ENCODE data around the gene EXPH5. TPM values are rescaled to one million over a fixed set of nuclear protein-coding genes. Genes with fewer than 3 reads are reported as not detected.

The EXPH5 gene
- total RNA-seq, 5 donors from 2014 or later (not counting 1 experiment from before 2014, with no cell fraction given), result 3.3 to 4.1 (median 4.0) TPM

DNA sequence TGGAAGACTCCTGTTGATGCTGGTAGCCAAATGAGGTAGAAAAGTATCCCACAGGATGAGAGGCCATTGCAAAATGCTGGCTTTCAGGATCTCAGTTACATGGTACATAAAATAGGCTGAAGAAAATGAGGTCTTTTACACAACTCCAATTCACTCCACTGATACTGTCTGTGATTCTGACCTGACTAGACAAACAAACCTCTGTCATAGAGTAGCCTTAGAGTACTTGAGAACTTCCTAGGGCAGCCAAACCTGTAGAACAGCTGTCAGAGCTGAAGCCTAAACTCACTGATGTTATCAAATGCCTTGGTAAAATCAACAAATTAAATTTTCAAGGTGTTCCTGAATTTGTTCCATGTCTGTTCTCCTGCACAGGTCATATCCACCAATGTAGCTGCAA is 69.1 kb downstream of the EXPH5 start:
- ChIA-PET POLR2A (no interaction called here), CTCF (interaction anchor here in 1 of 2 donors (0.5 kb wide), 1 partner anchor 32 kb away, joined by 5 read pairs; no protein-coding TSS in a partner anchor)
- H3K4me3 Mint-ChIP-seq, result no peak overlapping the region
- Histone ChIP-seq H3K4me1 (ENCODE audit: control insufficient read depth in 1 of 2, extremely low read depth in 1 of 2, insufficient read depth in 2 of 2, low read length in 2 of 2) (no peaks in the 10 kb centered on the region), H3K36me3 (ENCODE audit: control insufficient read depth in 2 of 2, extremely low read depth in 1 of 2, insufficient read depth in 1 of 2, low read length in 1 of 2) (no peaks in the 10 kb centered on the region), H3K4me3 (ENCODE audit: control insufficient read depth in 1 of 2, extremely low read depth in 1 of 2, low read length in 1 of 2) (no peak overlapping the region), H3K9me3 (no peaks in the 10 kb centered on the region), H3K27ac (ENCODE audit: low read length) (no peak overlapping the region), H3K27me3 (replicated peaks in 1 of 2; ENCODE audit: control insufficient read depth in 2 of 2, extremely low read depth in 1 of 2, insufficient read depth in 2 of 2, low read length in 1 of 2) (peaks cover 0 to 2% of the 10 kb centered on the region in 2 experiments)
- H3K4me1 Mint-ChIP-seq, result no peaks in the 10 kb centered on the region
- no peak for ATAC-seq (replicated peaks in 1 of 4)
- H3K27me3 Mint-ChIP-seq, result no peaks in the 10 kb centered on the region
- peaks cover 8% of the 10 kb centered on the region for H3K36me3 Mint-ChIP-seq
- peaks cover 0 to 3% (median 0%) of the 10 kb centered on the region in 3 donors for H3K9me3 Mint-ChIP-seq
- DNase-seq, result no peak
- no peak overlapping the region for H3K27ac Mint-ChIP-seq

DNA sequence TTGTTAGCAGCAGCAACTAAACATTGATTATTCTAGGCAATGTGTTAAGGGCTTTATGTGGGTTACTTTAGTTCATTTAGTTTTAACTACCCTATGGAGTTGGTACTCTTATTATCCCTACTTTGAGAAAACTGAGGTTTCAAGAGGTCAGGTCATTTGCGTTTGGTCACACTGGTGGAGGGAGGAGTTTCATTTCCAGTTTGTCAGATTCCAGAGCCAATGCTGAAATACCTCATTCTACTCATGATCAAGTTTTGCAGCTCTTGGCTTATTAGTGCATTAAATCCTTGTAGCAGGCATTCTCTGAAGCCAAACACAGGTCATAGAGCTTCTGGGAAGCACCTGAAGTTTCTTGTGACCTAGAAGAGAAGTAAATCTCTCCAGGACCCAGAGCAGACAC is 71.2 kb downstream of the EXPH5 start:
- H3K27me3 ChIP-seq (replicated peaks in 1 of 2; ENCODE audit: control insufficient read depth in 2 of 2, extremely low read depth in 1 of 2, insufficient read depth in 2 of 2, low read length in 1 of 2), result peaks cover 0 to 2% of the 10 kb centered on the region in 2 experiments
- DNase-seq, result no peak
- Mint-ChIP-seq H3K4me1 (no peaks in the 10 kb centered on the region), H3K9me3 (peaks cover 0 to 3% (median 0%) of the 10 kb centered on the region in 3 donors), H3K36me3 (peaks cover 6% of the 10 kb centered on the region), H3K27me3 (no peaks in the 10 kb centered on the region), H3K4me3 (no peak overlapping the region), H3K27ac (no peak overlapping the region)
- ATAC-seq (replicated peaks in 1 of 4), result no peak
- H3K4me3 ChIP-seq (ENCODE audit: control insufficient read depth in 1 of 2, extremely low read depth in 1 of 2, low read length in 1 of 2), result no peak overlapping the region
- no peaks in the 10 kb centered on the region for H3K4me1 ChIP-seq (ENCODE audit: control insufficient read depth in 1 of 2, extremely low read depth in 1 of 2, insufficient read depth in 2 of 2, low read length in 2 of 2)
- WGBS (ENCODE audit: insufficient coverage), result no CpG with 5 or more reads among the region's 1 CpG
- no peak overlapping the region for H3K27ac ChIP-seq (ENCODE audit: low read length)
- ChIA-PET CTCF (no interaction called here), POLR2A (interaction anchor here in 1 of 2 donors (0.6 kb wide), 1 partner anchor 52 kb away, joined by 4 read pairs; no protein-coding TSS in a partner anchor)
- no peaks in the 10 kb centered on the region for H3K9me3 ChIP-seq
- no peaks in the 10 kb centered on the region for H3K36me3 ChIP-seq (ENCODE audit: control insufficient read depth in 2 of 2, extremely low read depth in 1 of 2, insufficient read depth in 1 of 2, low read length in 1 of 2)

DNA sequence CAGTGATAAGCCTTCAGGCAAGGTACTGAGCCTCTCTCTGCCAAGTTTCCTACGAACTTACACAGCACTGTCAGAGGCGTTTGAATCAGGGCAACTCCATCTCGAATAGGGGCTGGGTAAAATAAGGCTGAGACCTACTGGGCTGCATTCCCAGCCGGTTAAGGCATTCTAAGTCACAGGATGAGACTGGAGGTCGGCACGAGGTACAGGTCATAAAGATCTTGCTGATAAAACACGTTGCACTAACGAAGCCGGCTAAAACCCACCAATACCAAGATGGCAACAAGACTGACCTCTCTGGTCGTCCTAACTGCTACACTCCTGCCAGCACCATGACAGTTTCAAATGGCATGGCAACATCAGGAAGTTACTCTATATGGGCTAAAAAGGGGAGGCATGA is 75.0 kb downstream of the EXPH5 start:
- no peak overlapping the region for H3K4me3 ChIP-seq (ENCODE audit: control insufficient read depth in 1 of 2, extremely low read depth in 1 of 2, low read length in 1 of 2)
- H3K27me3 ChIP-seq (replicated peaks in 1 of 2; ENCODE audit: control insufficient read depth in 2 of 2, extremely low read depth in 1 of 2, insufficient read depth in 2 of 2, low read length in 1 of 2), result peaks cover 0 to 2% of the 10 kb centered on the region in 2 experiments
- Mint-ChIP-seq H3K4me3 (no peak overlapping the region), H3K36me3 (peaks cover 9% of the 10 kb centered on the region), H3K27ac (no peak overlapping the region), H3K9me3 (no peaks in the 10 kb centered on the region), H3K27me3 (no peaks in the 10 kb centered on the region), H3K4me1 (no peaks in the 10 kb centered on the region)
- ATAC-seq (replicated peaks in 1 of 4) (no peak), DNase-seq (no peak)
- no peaks in the 10 kb centered on the region for H3K36me3 ChIP-seq (ENCODE audit: control insufficient read depth in 2 of 2, extremely low read depth in 1 of 2, insufficient read depth in 1 of 2, low read length in 1 of 2)
- 82% methylated on average over 6 of the region's 10 CpGs for WGBS (ENCODE audit: insufficient coverage)
- no peaks in the 10 kb centered on the region for H3K4me1 ChIP-seq (ENCODE audit: control insufficient read depth in 1 of 2, extremely low read depth in 1 of 2, insufficient read depth in 2 of 2, low read length in 2 of 2)
- ChIA-PET CTCF (no interaction called here), POLR2A (no interaction called here)
- no peak overlapping the region for H3K27ac ChIP-seq (ENCODE audit: low read length)
- no peaks in the 10 kb centered on the region for H3K9me3 ChIP-seq

DNA sequence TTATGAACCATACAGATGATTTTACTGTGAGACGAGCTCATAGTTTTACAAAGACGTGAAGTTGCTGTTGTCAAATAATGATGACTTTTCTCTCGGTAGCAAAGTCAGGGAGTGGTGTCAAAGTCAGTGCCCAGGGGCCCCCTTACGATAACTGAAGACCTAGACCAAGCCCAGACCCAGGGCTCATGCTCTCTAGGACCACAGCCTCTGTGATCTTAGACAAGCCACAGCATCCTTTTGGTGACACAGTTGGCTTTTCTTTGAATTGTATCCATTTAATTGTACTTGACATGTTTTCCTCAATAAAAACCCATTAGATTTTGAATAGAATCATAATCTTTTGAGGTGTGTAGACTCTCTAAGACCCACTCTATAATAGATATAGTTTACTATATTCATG is 77.4 kb downstream of the EXPH5 start:
- Histone ChIP-seq H3K4me1 (ENCODE audit: control insufficient read depth in 1 of 2, extremely low read depth in 1 of 2, insufficient read depth in 2 of 2, low read length in 2 of 2) (no peaks in the 10 kb centered on the region), H3K27ac (ENCODE audit: low read length) (no peak overlapping the region), H3K27me3 (replicated peaks in 1 of 2; ENCODE audit: control insufficient read depth in 2 of 2, extremely low read depth in 1 of 2, insufficient read depth in 2 of 2, low read length in 1 of 2) (peaks cover 0 to 2% of the 10 kb centered on the region in 2 experiments), H3K36me3 (ENCODE audit: control insufficient read depth in 2 of 2, extremely low read depth in 1 of 2, insufficient read depth in 1 of 2, low read length in 1 of 2) (no peaks in the 10 kb centered on the region), H3K9me3 (no peaks in the 10 kb centered on the region), H3K4me3 (ENCODE audit: control insufficient read depth in 1 of 2, extremely low read depth in 1 of 2, low read length in 1 of 2) (no peak overlapping the region)
- H3K36me3 Mint-ChIP-seq, result peaks cover 18% of the 10 kb centered on the region
- CTCF ChIA-PET, result no interaction called here
- DNase-seq (no peak), ATAC-seq (replicated peaks in 1 of 4) (no peak)
- no peaks in the 10 kb centered on the region for H3K27me3 Mint-ChIP-seq
- H3K9me3 Mint-ChIP-seq, result no peaks in the 10 kb centered on the region
- WGBS (ENCODE audit: insufficient coverage), result 92% methylated on average over 4 of the region's 4 CpGs
- peaks cover 0 to 2% (median 0%) of the 10 kb centered on the region in 3 donors for H3K4me1 Mint-ChIP-seq
- H3K27ac Mint-ChIP-seq, result no peak overlapping the region
- POLR2A ChIA-PET, result interaction anchor here in 1 of 2 donors (0.6 kb wide), 1 partner anchor 430 kb away, joined by 3 read pairs; no protein-coding TSS in a partner anchor
- no peak overlapping the region for H3K4me3 Mint-ChIP-seq

DNA sequence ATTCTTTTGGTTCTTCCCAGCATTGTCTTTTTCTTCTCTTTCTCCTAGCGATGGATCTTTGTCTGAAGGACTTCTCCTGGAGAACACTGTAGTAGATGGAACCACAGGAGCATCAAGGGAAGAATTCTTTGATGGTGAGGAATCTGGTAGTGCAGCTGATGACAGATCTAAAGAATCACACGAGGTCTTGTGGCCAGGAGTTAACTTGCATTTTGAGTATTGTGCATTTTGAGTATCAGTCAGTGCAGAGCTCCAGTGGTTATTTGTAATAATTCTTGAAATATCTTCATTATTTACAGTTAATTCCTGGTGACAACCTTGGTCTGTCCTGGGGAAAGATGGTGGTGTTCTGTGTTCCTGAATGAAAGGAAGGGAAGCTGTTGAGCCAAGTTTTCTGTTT is 80.9 kb downstream of the EXPH5 start:
- H3K27me3 Mint-ChIP-seq, result no peaks in the 10 kb centered on the region
- no peak for ATAC-seq (replicated peaks in 1 of 4)

DNA sequence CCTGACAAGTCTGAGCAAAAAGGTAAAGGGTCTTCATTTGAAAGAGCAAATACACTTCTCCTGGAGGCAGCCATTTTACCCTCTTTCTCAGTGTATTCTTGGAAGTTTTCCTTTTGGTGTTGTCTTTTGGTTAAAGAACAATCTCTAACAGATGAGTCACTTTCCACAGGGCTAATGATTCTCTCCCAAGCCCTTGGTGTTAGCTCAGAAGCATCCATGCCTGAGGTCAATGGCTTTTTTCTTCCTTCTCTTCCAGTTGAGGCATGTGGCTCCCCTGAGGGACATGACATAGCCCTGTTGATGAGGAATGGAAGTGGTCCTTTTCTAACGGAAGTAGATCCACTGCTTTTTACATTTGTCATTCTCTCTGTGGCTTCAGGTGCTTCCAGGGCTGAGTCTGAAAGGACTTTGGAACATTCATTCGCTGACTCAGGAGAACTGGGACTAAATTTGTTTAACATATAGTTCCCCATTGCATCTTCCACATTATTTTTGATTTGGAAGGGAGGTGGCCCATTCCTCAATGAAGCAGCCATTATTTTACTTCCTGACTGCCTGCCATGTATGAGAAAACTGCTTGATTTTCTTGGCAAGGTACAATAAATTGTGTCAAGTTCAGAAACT is 81.6 kb downstream of the EXPH5 start:
- no peak overlapping the region for H3K27ac Mint-ChIP-seq
- peaks cover 21% of the 10 kb centered on the region for H3K36me3 Mint-ChIP-seq
- H3K27me3 ChIP-seq (replicated peaks in 1 of 2; ENCODE audit: control insufficient read depth in 2 of 2, extremely low read depth in 1 of 2, insufficient read depth in 2 of 2, low read length in 1 of 2), result no peaks in the 10 kb centered on the region
- POLR2A ChIA-PET, result interaction anchor here in 1 of 2 donors (0.6 kb wide), 1 partner anchor 154 kb away, joined by 3 read pairs; no protein-coding TSS in a partner anchor
- peaks cover 0 to 2% (median 0%) of the 10 kb centered on the region in 3 donors for H3K4me1 Mint-ChIP-seq
- ATAC-seq (replicated peaks in 1 of 4) (no peak), DNase-seq (no peak)
- H3K9me3 ChIP-seq, result no peaks in the 10 kb centered on the region
- H3K4me1 ChIP-seq (ENCODE audit: control insufficient read depth in 1 of 2, extremely low read depth in 1 of 2, insufficient read depth in 2 of 2, low read length in 2 of 2), result no peaks in the 10 kb centered on the region
- no peak overlapping the region for H3K4me3 ChIP-seq (ENCODE audit: control insufficient read depth in 1 of 2, extremely low read depth in 1 of 2, low read length in 1 of 2)
- WGBS (ENCODE audit: insufficient coverage), result 80% methylated on average over 1 of the region's 2 CpGs
- no peaks in the 10 kb centered on the region for H3K36me3 ChIP-seq (ENCODE audit: control insufficient read depth in 2 of 2, extremely low read depth in 1 of 2, insufficient read depth in 1 of 2, low read length in 1 of 2)
- H3K27me3 Mint-ChIP-seq, result no peaks in the 10 kb centered on the region
- CTCF ChIA-PET, result no interaction called here
- no peaks in the 10 kb centered on the region for H3K9me3 Mint-ChIP-seq
- no peak overlapping the region for H3K27ac ChIP-seq (ENCODE audit: low read length)
- no peak overlapping the region for H3K4me3 Mint-ChIP-seq

More for the DNA sequence above, 80.9 kb downstream of the EXPH5 start:
- Histone ChIP-seq H3K27me3 (replicated peaks in 1 of 2; ENCODE audit: control insufficient read depth in 2 of 2, extremely low read depth in 1 of 2, insufficient read depth in 2 of 2, low read length in 1 of 2) (no peaks in the 10 kb centered on the region), H3K9me3 (no peaks in the 10 kb centered on the region), H3K36me3 (ENCODE audit: control insufficient read depth in 2 of 2, extremely low read depth in 1 of 2, insufficient read depth in 1 of 2, low read length in 1 of 2) (no peaks in the 10 kb centered on the region), H3K27ac (ENCODE audit: low read length) (no peak overlapping the region), H3K4me1 (ENCODE audit: control insufficient read depth in 1 of 2, extremely low read depth in 1 of 2, insufficient read depth in 2 of 2, low read length in 2 of 2) (no peaks in the 10 kb centered on the region), H3K4me3 (ENCODE audit: control insufficient read depth in 1 of 2, extremely low read depth in 1 of 2, low read length in 1 of 2) (no peak overlapping the region)
- DNase-seq, result no peak
- Mint-ChIP-seq H3K4me3 (no peak overlapping the region), H3K36me3 (peaks cover 21% of the 10 kb centered on the region), H3K9me3 (no peaks in the 10 kb centered on the region), H3K27ac (no peak overlapping the region), H3K4me1 (peaks cover 0 to 2% (median 0%) of the 10 kb centered on the region in 3 donors)
- WGBS (ENCODE audit: insufficient coverage), result no CpG with 5 or more reads among the region's 2 CpGs
- CTCF ChIA-PET, result no interaction called here
- POLR2A ChIA-PET, result no interaction called here
